HepG2 (cell line): ENCODE measurements around the gene RAB17. TPM values are rescaled to one million over a fixed set of nuclear protein-coding genes. Genes with fewer than 3 reads are reported as not detected.
A peak's percentile ranks its signal among the peaks of the same experiment; 100 is the strongest.

ENCODE experiments used
- CERS6 ChIP-seq: sonication (generic); formaldehyde crosslinking; IDR thresholded peaks from 2 replicates; pipeline ENCODE4 v1.5.0; 2020; ENCODE audit warnings: missing genetic modification reagents
- HDAC2 ChIP-seq: sonication (generic); formaldehyde crosslinking; IDR thresholded peaks from 2 replicates; pipeline ENCODE4 v1.4.0; 2020; ENCODE audit warnings: missing genetic modification reagents
- PATZ1 ChIP-seq: sonication (generic); formaldehyde crosslinking; IDR thresholded peaks from 2 replicates; pipeline ENCODE4 v1.4.0; 2020; ENCODE audit warnings: missing genetic modification reagents
- YEATS4 ChIP-seq: sonication (generic); formaldehyde crosslinking; IDR thresholded peaks from 2 replicates; pipeline ENCODE4 v1.4.0; 2020; ENCODE audit warnings: missing genetic modification reagents, borderline replicate concordance
- ZNF234 ChIP-seq: sonication (generic); formaldehyde crosslinking; conservative IDR thresholded peaks from 2 replicates; pipeline ENCODE4 v1.5.1; 2020; ENCODE audit warnings: mild to moderate bottlenecking, missing genetic modification reagents
- ZNF282 ChIP-seq: fragments of 450-650 bp; IDR thresholded peaks from 2 replicates; pipeline ENCODE4 v1.6.1; 2018; ENCODE audit not compliant: partially characterized antibody
- ZNF33B ChIP-seq: sonication (generic); formaldehyde crosslinking; IDR thresholded peaks from 2 replicates; pipeline ENCODE4 v1.5.1; 2020; ENCODE audit warnings: mild to moderate bottlenecking, missing genetic modification reagents
- ZNF354B ChIP-seq: sonication (generic); formaldehyde crosslinking; IDR thresholded peaks from 2 replicates; pipeline ENCODE4 v1.8.0; 2022; ENCODE audit warnings: mild to moderate bottlenecking, missing genetic modification reagents
- ZNF510 ChIP-seq: sonication (generic); formaldehyde crosslinking; IDR thresholded peaks from 2 replicates; pipeline ENCODE4 v1.4.0; 2020; ENCODE audit warnings: low read depth, mild to moderate bottlenecking, missing genetic modification reagents
- ZNF549 ChIP-seq: sonication (generic); formaldehyde crosslinking; IDR thresholded peaks from 2 replicates; pipeline ENCODE4 v1.5.0; 2020; ENCODE audit warnings: missing genetic modification reagents
- ZNF563 ChIP-seq: sonication (generic); formaldehyde crosslinking; IDR thresholded peaks from 2 replicates; pipeline ENCODE4 v1.8.0; 2022; ENCODE audit warnings: mild to moderate bottlenecking, moderate library complexity, missing genetic modification reagents
- ZNF709 ChIP-seq: sonication (generic); formaldehyde crosslinking; IDR thresholded peaks from 2 replicates; pipeline ENCODE4 v1.5.0; 2020; ENCODE audit warnings: mild to moderate bottlenecking, missing genetic modification reagents
- polyA plus RNA-seq, 8 experiments: library from polyadenylated mRNA; depleted of rRNA in 3 of 8; stranded (reverse) in 7 of 8; unstranded in 1 of 8; fragments of >200 nt; fragmentation: Illumina TruSeq in 4 of 8; extraction: Trizol in 4 of 8; gene quantifications; 2 replicates each; pipeline versions ENCODE4 v1.2.1 to v1.2.3, GENCODE V29; 2011 to 2016; ENCODE audit warnings: low read depth in 4 of 8, missing spikeins in 1 of 8, mixed read lengths in 1 of 8; ENCODE audit not compliant: insufficient read depth in 1 of 8
- total RNA-seq, 5 experiments: library from RNA; depleted of rRNA; stranded (reverse); fragments of >200 nt; fragmentation: Illumina TruSeq; extraction: Trizol; gene quantifications; 2 replicates each; pipeline ENCODE4 v1.2.3, GENCODE V29; 2016; ENCODE audit warnings: low read depth in 1 of 5
- TF ChIP-seq, protein P1 (sequence below): sonication (generic); formaldehyde crosslinking; IDR thresholded peaks from 2 replicates; pipeline ENCODE4 v1.4.0; 2020; ENCODE audit warnings: missing genetic modification reagents, mild to moderate bottlenecking, borderline replicate concordance
- TF ChIP-seq, protein P2 (sequence below): sonication (generic); formaldehyde crosslinking; IDR thresholded peaks from 2 replicates; pipeline ENCODE4 v1.5.0; 2020; ENCODE audit warnings: mild to moderate bottlenecking, missing genetic modification reagents
- TF ChIP-seq, protein P3 (sequence below): sonication (generic); formaldehyde crosslinking; IDR thresholded peaks from 2 replicates; pipeline ENCODE4 v1.8.1; 2023; ENCODE audit warnings: mild to moderate bottlenecking, missing genetic modification reagents
- TF ChIP-seq, protein P4 (sequence below): sonication (generic); formaldehyde crosslinking; IDR thresholded peaks from 2 replicates; pipeline ENCODE4 v1.4.0; 2020; ENCODE audit warnings: missing genetic modification reagents

The RAB17 gene
- total and polyA plus RNA-seq, 2 of the 13 experiments (the other 11 are each of a cell fraction or from before 2014, with no cell fraction given): 68.0 to 124 TPM

- TF ChIP-seq, protein P1, sequence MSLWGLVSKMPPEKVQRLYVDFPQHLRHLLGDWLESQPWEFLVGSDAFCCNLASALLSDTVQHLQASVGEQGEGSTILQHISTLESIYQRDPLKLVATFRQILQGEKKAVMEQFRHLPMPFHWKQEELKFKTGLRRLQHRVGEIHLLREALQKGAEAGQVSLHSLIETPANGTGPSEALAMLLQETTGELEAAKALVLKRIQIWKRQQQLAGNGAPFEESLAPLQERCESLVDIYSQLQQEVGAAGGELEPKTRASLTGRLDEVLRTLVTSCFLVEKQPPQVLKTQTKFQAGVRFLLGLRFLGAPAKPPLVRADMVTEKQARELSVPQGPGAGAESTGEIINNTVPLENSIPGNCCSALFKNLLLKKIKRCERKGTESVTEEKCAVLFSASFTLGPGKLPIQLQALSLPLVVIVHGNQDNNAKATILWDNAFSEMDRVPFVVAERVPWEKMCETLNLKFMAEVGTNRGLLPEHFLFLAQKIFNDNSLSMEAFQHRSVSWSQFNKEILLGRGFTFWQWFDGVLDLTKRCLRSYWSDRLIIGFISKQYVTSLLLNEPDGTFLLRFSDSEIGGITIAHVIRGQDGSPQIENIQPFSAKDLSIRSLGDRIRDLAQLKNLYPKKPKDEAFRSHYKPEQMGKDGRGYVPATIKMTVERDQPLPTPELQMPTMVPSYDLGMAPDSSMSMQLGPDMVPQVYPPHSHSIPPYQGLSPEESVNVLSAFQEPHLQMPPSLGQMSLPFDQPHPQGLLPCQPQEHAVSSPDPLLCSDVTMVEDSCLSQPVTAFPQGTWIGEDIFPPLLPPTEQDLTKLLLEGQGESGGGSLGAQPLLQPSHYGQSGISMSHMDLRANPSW (CRISPR knock-in tag): peak; percentile 97
- TF ChIP-seq ZNF709 (peak; percentile 97), ZNF234 (peak; percentile 80; the same call in 1 of the 2 replicates), CERS6 (CRISPR knock-in tag) (no peak), HDAC2 (peak; percentile 99), ZNF33B (CRISPR knock-in tag) (0 out of 2 replicates have a peak, but pooled peaks have one; percentile 61), ZNF510 (CRISPR knock-in tag) (peak; percentile 89; the same call in 1 of the 2 replicates), ZNF354B (CRISPR knock-in tag) (no peak; the same call in 1 of the 2 replicates), PATZ1 (CRISPR knock-in tag) (peak; percentile 69), YEATS4 (CRISPR knock-in tag) (peak; percentile 88; the same call in 1 of the 2 replicates), ZNF563 (peak; percentile 54; the same call in 1 of the 2 replicates), ZNF549 (CRISPR knock-in tag) (no peak), ZNF282 (no peak)
- TF ChIP-seq, protein P2, sequence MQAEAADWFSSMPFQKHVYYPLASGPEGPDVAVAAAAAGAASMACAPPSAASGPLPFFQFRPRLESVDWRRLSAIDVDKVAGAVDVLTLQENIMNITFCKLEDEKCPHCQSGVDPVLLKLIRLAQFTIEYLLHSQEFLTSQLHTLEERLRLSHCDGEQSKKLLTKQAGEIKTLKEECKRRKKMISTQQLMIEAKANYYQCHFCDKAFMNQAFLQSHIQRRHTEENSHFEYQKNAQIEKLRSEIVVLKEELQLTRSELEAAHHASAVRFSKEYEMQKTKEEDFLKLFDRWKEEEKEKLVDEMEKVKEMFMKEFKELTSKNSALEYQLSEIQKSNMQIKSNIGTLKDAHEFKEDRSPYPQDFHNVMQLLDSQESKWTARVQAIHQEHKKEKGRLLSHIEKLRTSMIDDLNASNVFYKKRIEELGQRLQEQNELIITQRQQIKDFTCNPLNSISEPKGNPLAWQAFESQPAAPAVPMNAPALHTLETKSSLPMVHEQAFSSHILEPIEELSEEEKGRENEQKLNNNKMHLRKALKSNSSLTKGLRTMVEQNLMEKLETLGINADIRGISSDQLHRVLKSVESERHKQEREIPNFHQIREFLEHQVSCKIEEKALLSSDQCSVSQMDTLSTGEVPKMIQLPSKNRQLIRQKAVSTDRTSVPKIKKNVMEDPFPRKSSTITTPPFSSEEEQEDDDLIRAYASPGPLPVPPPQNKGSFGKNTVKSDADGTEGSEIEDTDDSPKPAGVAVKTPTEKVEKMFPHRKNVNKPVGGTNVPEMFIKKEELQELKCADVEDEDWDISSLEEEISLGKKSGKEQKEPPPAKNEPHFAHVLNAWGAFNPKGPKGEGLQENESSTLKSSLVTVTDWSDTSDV (CRISPR knock-in tag): 0 out of 2 replicates have a peak, but pooled peaks have one; percentile 16
- TF ChIP-seq, protein P3, sequence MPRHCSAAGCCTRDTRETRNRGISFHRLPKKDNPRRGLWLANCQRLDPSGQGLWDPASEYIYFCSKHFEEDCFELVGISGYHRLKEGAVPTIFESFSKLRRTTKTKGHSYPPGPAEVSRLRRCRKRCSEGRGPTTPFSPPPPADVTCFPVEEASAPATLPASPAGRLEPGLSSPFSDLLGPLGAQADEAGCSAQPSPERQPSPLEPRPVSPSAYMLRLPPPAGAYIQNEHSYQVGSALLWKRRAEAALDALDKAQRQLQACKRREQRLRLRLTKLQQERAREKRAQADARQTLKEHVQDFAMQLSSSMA (CRISPR knock-in tag): peak; percentile 64; the same call in 1 of the 2 replicates
- TF ChIP-seq, protein P4, sequence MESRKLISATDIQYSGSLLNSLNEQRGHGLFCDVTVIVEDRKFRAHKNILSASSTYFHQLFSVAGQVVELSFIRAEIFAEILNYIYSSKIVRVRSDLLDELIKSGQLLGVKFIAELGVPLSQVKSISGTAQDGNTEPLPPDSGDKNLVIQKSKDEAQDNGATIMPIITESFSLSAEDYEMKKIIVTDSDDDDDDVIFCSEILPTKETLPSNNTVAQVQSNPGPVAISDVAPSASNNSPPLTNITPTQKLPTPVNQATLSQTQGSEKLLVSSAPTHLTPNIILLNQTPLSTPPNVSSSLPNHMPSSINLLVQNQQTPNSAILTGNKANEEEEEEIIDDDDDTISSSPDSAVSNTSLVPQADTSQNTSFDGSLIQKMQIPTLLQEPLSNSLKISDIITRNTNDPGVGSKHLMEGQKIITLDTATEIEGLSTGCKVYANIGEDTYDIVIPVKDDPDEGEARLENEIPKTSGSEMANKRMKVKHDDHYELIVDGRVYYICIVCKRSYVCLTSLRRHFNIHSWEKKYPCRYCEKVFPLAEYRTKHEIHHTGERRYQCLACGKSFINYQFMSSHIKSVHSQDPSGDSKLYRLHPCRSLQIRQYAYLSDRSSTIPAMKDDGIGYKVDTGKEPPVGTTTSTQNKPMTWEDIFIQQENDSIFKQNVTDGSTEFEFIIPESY (CRISPR knock-in tag): peak; percentile 69
Observed at GRCh38 chr2:237590272-237591140, at the start of gene RAB17 (continued).
